K562 (cell line): ENCODE data around the gene ENTREP3. TPM values are rescaled to one million over a fixed set of nuclear protein-coding genes. Genes with fewer than 3 reads are reported as not detected.
A peak's percentile ranks its signal among the peaks of the same experiment; 100 is the strongest.

Source experiments
- BRF1 ChIP-seq: IDR thresholded peaks from 3 replicates; pipeline ENCODE4 v1.6.1; 2011; ENCODE audit warnings: borderline replicate concordance, mild to moderate bottlenecking; ENCODE audit not compliant: insufficient read length; ENCODE audit errors: extremely low read depth
- CREB1 ChIP-seq, 2 experiments: sonication (generic) in 1 of 2; formaldehyde crosslinking in 1 of 2; IDR thresholded peaks; 2 replicates each; pipeline versions ENCODE4 v1.6.1 to v1.8.0; 2012 to 2022; ENCODE audit warnings: inconsistent platforms in 1 of 2, mild to moderate bottlenecking in 1 of 2, missing genetic modification reagents in 1 of 2, moderate library complexity in 1 of 2
- DNMT1 ChIP-seq: fragments of 450-650 bp; IDR thresholded peaks from 2 replicates; pipeline ENCODE4 v1.6.1; 2016; ENCODE audit warnings: antibody characterized with exemption, mild to moderate bottlenecking
- ETV6 ChIP-seq, 3 experiments: fragments of 150-350 bp in 1 of 3; sonication (generic) in 1 of 3; formaldehyde crosslinking in 1 of 3; IDR thresholded peaks; 2 replicates each; pipeline versions ENCODE4 v1.6.1 to v1.8.0; 2014 to 2022; ENCODE audit warnings: borderline replicate concordance in 2 of 3, low read depth in 2 of 3, antibody characterized with exemption in 1 of 3, low read length in 1 of 3, mild to moderate bottlenecking in 1 of 3, missing genetic modification reagents in 1 of 3
- HCFC1 ChIP-seq: IDR thresholded peaks from 2 replicates; pipeline ENCODE4 v1.6.1; 2012; ENCODE audit warnings: low read depth, low read length, improper control_type of control experiment
- HMGN3 ChIP-seq: IDR thresholded peaks from 2 replicates; pipeline ENCODE4 v1.6.1; 2011; ENCODE audit warnings: borderline replicate concordance, low read depth, mild to moderate bottlenecking, mixed read lengths, low read length; ENCODE audit not compliant: insufficient read length; ENCODE audit errors: extremely low read depth
- HNRNPLL ChIP-seq: fragments of 200-400 bp; formaldehyde crosslinking; IDR thresholded peaks from 2 replicates; pipeline ENCODE4 v1.6.1; 2017; ENCODE audit warnings: low read length, low read depth, mild to moderate bottlenecking; ENCODE audit not compliant: poor library complexity, severe bottlenecking
- KDM4B ChIP-seq, 2 experiments: fragments of 450-650 bp in 1 of 2; sonication (generic) in 1 of 2; IDR thresholded peaks; 2 replicates each; pipeline ENCODE4 v1.6.1; 2016 to 2017; ENCODE audit warnings: borderline replicate concordance in 2 of 2, antibody characterized with exemption in 1 of 2, low read depth in 1 of 2, mild to moderate bottlenecking in 1 of 2
- KHSRP ChIP-seq: fragments of 450-650 bp; IDR thresholded peaks from 2 replicates; pipeline ENCODE4 v1.6.1; 2017
- KLF10 ChIP-seq: fragments of 250-450 bp; sonication (Bioruptor Pico); IDR thresholded peaks from 2 replicates; pipeline ENCODE4 v1.6.1; 2021; ENCODE audit warnings: matching md5 sums
- MED1 ChIP-seq: sonication (generic); formaldehyde crosslinking; IDR thresholded peaks from 2 replicates; pipeline ENCODE4 v1.8.1; 2023; ENCODE audit warnings: missing genetic modification reagents, borderline replicate concordance
- MXI1 ChIP-seq: IDR thresholded peaks from 2 replicates; pipeline ENCODE4 v1.6.1; 2011; ENCODE audit warnings: low read depth, mild to moderate bottlenecking, improper control_type of control experiment, low read length
- NR2F6 ChIP-seq: fragments of 450-650 bp; formaldehyde crosslinking; IDR thresholded peaks from 2 replicates; pipeline ENCODE4 v1.4.0; 2020; ENCODE audit warnings: mild to moderate bottlenecking
- NR4A1 ChIP-seq, 2 experiments: fragments of 250-450 bp in 1 of 2; fragments of 450-650 bp in 1 of 2; sonication (Bioruptor Pico) in 1 of 2; IDR thresholded peaks; 2 replicates each; pipeline versions ENCODE4 v1.4.0 to v1.6.1; 2016 to 2020; ENCODE audit warnings: mild to moderate bottlenecking in 2 of 2, missing compliant biosample characterization in 1 of 2, missing genetic modification characterization in 1 of 2, moderate library complexity in 1 of 2
- POLR2B ChIP-seq: fragments of 450-650 bp; IDR thresholded peaks from 2 replicates; pipeline ENCODE4 v1.6.1; 2018; ENCODE audit warnings: low read depth; ENCODE audit not compliant: partially characterized antibody
- PTTG1 ChIP-seq: fragments of 450-650 bp; IDR thresholded peaks from 2 replicates; pipeline ENCODE4 v1.6.1; 2016; ENCODE audit warnings: low read depth, mild to moderate bottlenecking, missing genetic modification characterization, missing compliant biosample characterization
- RAD21 ChIP-seq, 2 experiments: fragments of 250-450 bp in 1 of 2; fragments of 450-650 bp in 1 of 2; sonication (Bioruptor Pico) in 1 of 2; formaldehyde crosslinking in 1 of 2; IDR thresholded peaks in 1 of 2; conservative IDR thresholded peaks in 1 of 2; 2 replicates each; pipeline versions ENCODE4 v1.4.0 to v1.8.0; 2020 to 2022; ENCODE audit warnings: mild to moderate bottlenecking in 2 of 2, moderate library complexity in 1 of 2
- SMAD4 ChIP-seq: fragments of 250-450 bp; sonication (Bioruptor Pico); conservative IDR thresholded peaks from 2 replicates; pipeline ENCODE4 v1.8.0; 2021; ENCODE audit warnings: inconsistent platforms, mild to moderate bottlenecking, moderate library complexity
- SMARCE1 ChIP-seq: fragments of 450-650 bp; IDR thresholded peaks from 2 replicates; pipeline ENCODE4 v1.7.1; 2016; ENCODE audit warnings: mild to moderate bottlenecking
- SRSF7 ChIP-seq: fragments of 200-400 bp; formaldehyde crosslinking; optimal IDR thresholded peaks from 2 replicates; pipeline ENCODE3; 2017; ENCODE audit warnings: mild to moderate bottlenecking, low read depth, low read length
- STAT6 ChIP-seq: sonication (generic); formaldehyde crosslinking; IDR thresholded peaks from 2 replicates; pipeline ENCODE4 v1.8.1; 2023; ENCODE audit warnings: mild to moderate bottlenecking, missing genetic modification reagents
- THRAP3 ChIP-seq: fragments of 450-650 bp; IDR thresholded peaks from 2 replicates; pipeline ENCODE4 v1.6.1; 2016; ENCODE audit warnings: mild to moderate bottlenecking, inconsistent platforms, borderline replicate concordance
- USF1 ChIP-seq: sonication (generic); formaldehyde crosslinking; IDR thresholded peaks from 2 replicates; pipeline ENCODE4 v1.9.0; 2022; ENCODE audit warnings: mild to moderate bottlenecking, missing genetic modification reagents
- ZKSCAN8 ChIP-seq: fragments of 200-800 bp; sonication (Bioruptor generic); IDR thresholded peaks from 2 replicates; pipeline ENCODE4 v1.6.1; 2016; ENCODE audit warnings: missing genetic modification characterization, missing compliant biosample characterization
- ZNF146 ChIP-seq: IDR thresholded peaks from one replicate; pipeline ENCODE4 v1.6.1; 2018; ENCODE audit warnings: missing compliant biosample characterization; ENCODE audit not compliant: unreplicated experiment
- ZNF431 ChIP-seq: sonication (generic); formaldehyde crosslinking; IDR thresholded peaks from 2 replicates; pipeline ENCODE4 v1.8.0; 2022; ENCODE audit warnings: mild to moderate bottlenecking, missing genetic modification reagents
- polyA plus RNA-seq, 8 experiments: library from polyadenylated mRNA; depleted of rRNA in 4 of 8; stranded (reverse) in 5 of 8; unstranded in 3 of 8; fragments of >200 nt; fragmentation: Nextera tagmentation in 2 of 8; fragmentation: Illumina TruSeq in 1 of 8; extraction: Ambion mirVana in 2 of 8; extraction: Trizol in 1 of 8; gene quantifications; 2 replicates each; pipeline versions ENCODE4 v1.2.1 to v1.2.3, GENCODE V29; 2011 to 2014; ENCODE audit warnings: inconsistent platforms in 1 of 8, missing spikeins in 1 of 8
- total RNA-seq, 7 experiments: library from RNA; depleted of rRNA in 6 of 7; stranded (reverse); fragments of >200 nt in 6 of 7; fragmentation: Illumina TruSeq in 2 of 7; extraction: Trizol in 2 of 7; gene quantifications; 2 replicates each; pipeline versions ENCODE4 v1.2.1 to v1.2.3, GENCODE V29; 2011 to 2021; ENCODE audit warnings: low replicate concordance in 1 of 7

ENTREP3 gene
- total and polyA plus RNA-seq, 9 of the 15 experiments (the other 6 are each of a cell fraction or from before 2014, with no cell fraction given) = 1.9 to 41.8 (median 5.9) TPM

GRCh38 chr1:155241069-155241679 lies 14.1 kb downstream of the ENTREP3 start (continued):
- peak; percentile 99 for TF ChIP-seq USF1
- no peak for TF ChIP-seq ETV6 (IDR thresholded peaks at IDR 0.05; ENCODE audit: borderline replicate concordance in 1 of 2, low read depth in 2 of 2, low read length in 1 of 2)
- no peak for TF ChIP-seq ETV6 (CRISPR knock-in tag; IDR thresholded peaks at IDR 0.05; ENCODE audit: borderline replicate concordance)
- no peak for TF ChIP-seq MXI1
- TF ChIP-seq NR2F6 (CRISPR knock-in tag) = no peak
- no peak for TF ChIP-seq THRAP3
- TF ChIP-seq ZNF431 (CRISPR knock-in tag) = no peak
- no peak for TF ChIP-seq NR4A1 (CRISPR knock-in tag; IDR thresholded peaks at IDR 0.05)
- no peak for TF ChIP-seq NR4A1 (tag; IDR thresholded peaks at IDR 0.05)
- no peak for TF ChIP-seq HMGN3
- no peak for TF ChIP-seq POLR2B
- TF ChIP-seq KHSRP = no peak
- no peak for TF ChIP-seq STAT6 (CRISPR knock-in tag)
- TF ChIP-seq KDM4B (IDR thresholded peaks at IDR 0.05; ENCODE audit: borderline replicate concordance in 2 of 2, low read depth in 1 of 2) = peak in 1 of 2 experiments; percentile 72; a peak in 1 of 4 replicates
- TF ChIP-seq SMARCE1 = no peak
- TF ChIP-seq SMAD4 = no peak
- TF ChIP-seq SRSF7 = no peak
- no peak for TF ChIP-seq PTTG1 (tag)
- TF ChIP-seq DNMT1 = no peak
- no peak for TF ChIP-seq ZNF146 (CRISPR knock-in tag)
- TF ChIP-seq RAD21 (CRISPR knock-in tag; conservative IDR thresholded peaks at IDR 0.05 in 1 of 2, IDR thresholded peaks at IDR 0.05 in 1 of 2) = 0 out of 4 replicates have a peak, but pooled peaks of 1 of the 2 experiments have one; percentile 3
- TF ChIP-seq MED1 (CRISPR knock-in tag) = no peak
- TF ChIP-seq KLF10 (CRISPR knock-in tag) = no peak
- TF ChIP-seq BRF1 = no peak
- no peak for TF ChIP-seq CREB1 (IDR thresholded peaks at IDR 0.05)
- TF ChIP-seq CREB1 (CRISPR knock-in tag; IDR thresholded peaks at IDR 0.05) = no peak
- TF ChIP-seq HNRNPLL = no peak
- peak; percentile 94 for TF ChIP-seq HCFC1
- no peak for TF ChIP-seq ZKSCAN8 (CRISPR knock-in tag)
